Stimulated activated memory B cell treated with anti-CD40 and anti-IgM and Interleukin-4, amounts not matched to agents 10 μg/mL and 1 μg/mL and 100 μg/mL, for 72 hours (primary cell): Measurements from ENCODE around the gene ZNF618.
"Not testable (repeated sequence)": the region's sequence is repeated elsewhere in the genome, so short reads cannot be mapped to it uniquely, and the experiment has no call there.

Source experiments
- ATAC-seq: fragments of 150-1000 bp; cut with Tn5 transposase; 2 replicates; pipeline ENCODE4 v1.10.0; 2021
- H3K27ac Mint-ChIP-seq: one replicate; pipeline ENCODE4 v1.8.0; 2022; ENCODE audit warnings: mild to moderate bottlenecking, mixed read lengths
- H3K27me3 Mint-ChIP-seq: one replicate; pipeline ENCODE4 v1.8.0; 2022; ENCODE audit warnings: mixed read lengths
- H3K36me3 Mint-ChIP-seq: one replicate; pipeline ENCODE4 v1.8.0; 2022; ENCODE audit warnings: mixed read lengths
- H3K4me1 Mint-ChIP-seq: one replicate; pipeline ENCODE4 v1.8.0; 2022; ENCODE audit warnings: mixed read lengths
- H3K4me3 Mint-ChIP-seq: one replicate; pipeline ENCODE4 v1.8.0; 2022; ENCODE audit warnings: mild to moderate bottlenecking, moderate library complexity, mixed read lengths
- H3K9me3 Mint-ChIP-seq: one replicate; pipeline ENCODE4 v1.8.0; 2022; ENCODE audit warnings: mixed read lengths

ZNF618 gene

DNA sequence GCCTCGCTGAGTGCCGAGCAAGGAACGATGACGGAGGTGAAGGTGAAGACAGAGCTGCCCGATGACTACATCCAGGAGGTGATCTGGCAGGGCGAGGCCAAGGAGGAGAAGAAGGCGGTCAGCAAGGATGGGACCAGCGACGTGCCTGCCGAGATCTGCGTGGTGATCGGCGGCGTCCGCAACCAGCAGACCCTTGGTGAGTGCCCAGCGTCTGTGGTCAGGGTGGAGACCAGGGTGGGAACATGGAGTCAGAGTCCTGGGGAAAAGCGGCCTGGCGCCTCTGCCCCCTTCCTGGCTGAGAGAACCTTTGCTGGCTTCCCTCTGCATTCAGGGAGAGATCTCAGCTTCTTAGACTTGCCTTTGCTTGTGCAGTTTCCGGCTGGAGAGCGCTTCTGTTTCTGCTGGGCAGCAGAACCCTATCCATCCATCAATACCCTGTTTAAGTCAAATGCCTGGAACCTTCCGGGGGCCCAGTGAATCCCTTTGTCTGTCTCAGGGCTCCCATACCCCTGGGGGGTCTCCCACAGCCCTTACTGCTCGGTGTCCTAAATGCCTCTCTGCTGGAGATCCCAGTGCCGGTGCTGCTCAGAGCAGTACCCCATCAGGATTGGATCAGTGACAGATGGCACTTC, 112.4 kb downstream of the ZNF618 start:
- peaks cover 6% of the 10 kb centered on the region for H3K36me3 Mint-ChIP-seq
- H3K27ac Mint-ChIP-seq: no peak overlapping the region
- H3K4me1 Mint-ChIP-seq: peaks cover 11% of the 10 kb centered on the region
- no peak for ATAC-seq
- no peaks in the 10 kb centered on the region for H3K9me3 Mint-ChIP-seq
- no peak overlapping the region for H3K4me3 Mint-ChIP-seq
- H3K27me3 Mint-ChIP-seq: no peaks in the 10 kb centered on the region

DNA sequence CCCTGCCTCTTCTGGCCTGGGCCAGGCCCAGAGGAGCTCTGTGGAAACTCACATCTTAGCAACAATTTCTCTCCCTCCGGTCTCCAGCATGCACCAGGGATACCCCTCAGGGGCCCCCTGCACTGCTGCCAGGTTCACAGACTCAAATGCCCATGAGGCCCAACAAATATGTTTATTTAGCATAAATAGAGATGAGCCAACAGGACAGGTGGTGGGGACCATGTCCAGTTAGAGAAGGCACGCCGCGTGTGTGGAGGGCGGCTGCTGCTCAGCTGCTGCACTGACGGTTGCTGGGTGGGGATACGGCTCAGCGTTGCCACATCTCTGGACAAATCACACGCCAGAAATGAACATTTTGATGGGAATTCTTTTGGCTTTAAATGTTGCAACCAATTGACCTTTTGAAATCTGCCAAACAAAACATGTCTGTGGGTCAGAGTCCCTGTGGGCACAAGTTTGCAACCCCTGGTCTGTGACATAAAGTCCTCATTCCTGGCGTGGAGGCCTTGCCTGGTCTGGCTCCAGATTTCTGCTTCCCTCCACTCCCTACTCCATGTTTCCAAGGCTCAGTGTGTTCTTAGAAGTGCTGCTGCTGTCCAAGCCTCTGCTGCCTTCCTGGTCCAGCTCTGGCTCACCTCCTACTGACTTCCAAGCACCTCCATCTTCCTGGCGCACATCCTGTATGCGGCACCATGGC, 113.1 kb downstream of the ZNF618 start:
- no peak for ATAC-seq
- H3K27ac Mint-ChIP-seq: no peak overlapping the region
- H3K4me3 Mint-ChIP-seq: no peak overlapping the region
- peaks cover 6% of the 10 kb centered on the region for H3K36me3 Mint-ChIP-seq
- H3K27me3 Mint-ChIP-seq: no peaks in the 10 kb centered on the region
- peaks cover 18% of the 10 kb centered on the region for H3K4me1 Mint-ChIP-seq
- no peaks in the 10 kb centered on the region for H3K9me3 Mint-ChIP-seq

DNA sequence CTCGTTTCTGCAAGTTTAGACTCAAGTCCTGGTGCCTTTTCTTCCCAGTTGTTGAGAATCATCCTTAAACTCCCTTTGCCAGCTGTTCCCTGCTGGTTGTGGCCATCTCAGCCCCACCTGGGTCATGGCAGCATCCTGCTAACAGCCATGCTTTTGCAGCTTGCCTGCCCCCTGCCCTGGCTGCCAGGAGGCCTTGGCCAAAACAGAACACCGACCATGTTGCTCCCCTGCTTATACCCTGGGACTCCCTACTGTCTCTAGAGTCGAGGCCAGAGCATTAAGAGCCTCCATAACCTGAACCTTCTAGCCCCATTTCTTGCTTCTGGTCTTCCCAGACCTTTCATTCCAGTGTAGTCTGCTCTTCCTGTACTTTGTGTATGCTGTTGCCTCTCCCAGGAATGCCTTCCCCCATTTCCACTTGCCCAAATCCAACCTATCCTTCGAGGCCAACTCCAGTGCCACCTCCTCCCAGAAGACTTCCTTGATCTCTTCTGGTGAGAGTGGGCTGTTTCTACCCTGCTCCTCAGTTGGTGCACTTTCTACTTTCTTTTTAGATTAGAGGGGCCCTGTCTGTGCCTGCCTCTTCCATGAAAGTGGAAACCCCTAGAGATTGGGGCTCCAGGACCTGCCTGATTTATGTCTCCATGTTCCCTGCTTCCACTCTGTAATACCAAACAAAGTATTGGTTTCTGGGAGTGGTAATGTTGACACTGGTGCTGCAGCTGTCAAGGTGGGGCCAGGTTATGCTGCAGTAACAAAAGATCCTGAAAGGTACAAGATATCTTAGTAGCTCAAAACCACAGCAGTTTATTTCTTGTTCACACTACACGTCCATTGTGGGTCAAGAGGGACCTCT, 113.8 kb downstream of the ZNF618 start:
- ATAC-seq: no peak
- Mint-ChIP-seq H3K36me3 (peaks cover 6% of the 10 kb centered on the region), H3K4me3 (no peak overlapping the region), H3K4me1 (peaks cover 18% of the 10 kb centered on the region), H3K9me3 (no peaks in the 10 kb centered on the region), H3K27ac (no peak overlapping the region), H3K27me3 (no peaks in the 10 kb centered on the region)

DNA sequence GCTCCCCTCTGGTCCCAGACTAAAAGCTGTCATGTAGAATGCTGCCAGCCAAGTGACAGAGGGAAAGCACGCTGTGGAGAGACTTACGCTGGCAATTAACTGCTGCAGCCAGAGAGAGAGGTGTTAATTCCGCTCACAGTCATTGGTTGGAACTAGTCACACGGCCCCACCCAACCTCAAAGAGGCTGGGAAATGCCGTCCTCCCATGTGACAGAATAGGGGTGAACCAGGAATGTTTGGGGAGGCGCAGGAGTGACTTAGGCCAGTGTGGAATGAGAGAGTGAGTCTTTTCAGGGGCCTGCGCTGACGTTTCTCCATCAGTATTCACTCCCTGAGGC, 114.4 kb downstream of the ZNF618 start:
- peaks cover 18% of the 10 kb centered on the region for H3K4me1 Mint-ChIP-seq

DNA sequence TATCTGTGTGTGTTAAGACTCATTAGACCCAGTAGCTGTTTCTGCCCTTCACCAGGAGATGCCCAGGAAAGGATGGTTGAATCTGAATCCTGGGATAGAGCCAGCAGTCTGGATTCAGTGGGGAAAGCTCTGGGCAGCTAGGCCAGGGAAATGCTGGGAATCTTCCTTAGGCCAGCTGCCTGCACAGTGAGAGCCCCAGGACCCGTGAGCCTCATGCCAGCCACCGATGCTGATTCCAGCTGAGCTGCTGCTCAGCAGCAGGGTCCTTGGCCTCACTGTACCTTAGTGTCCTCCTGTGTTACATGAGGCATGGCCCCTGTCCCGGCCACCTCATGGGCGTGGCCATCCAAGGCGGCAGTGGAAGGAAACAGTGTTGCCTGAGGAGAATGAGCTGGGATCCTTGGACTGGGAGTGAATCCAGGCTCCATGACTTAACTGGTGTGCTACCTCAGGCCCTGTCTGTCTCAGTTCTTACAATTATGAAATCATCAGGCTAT, 114.9 kb downstream of the ZNF618 start:
- Mint-ChIP-seq H3K27me3 (no peaks in the 10 kb centered on the region), H3K36me3 (peaks cover 6% of the 10 kb centered on the region), H3K4me3 (no peak overlapping the region), H3K4me1 (peaks cover 18% of the 10 kb centered on the region), H3K9me3 (no peaks in the 10 kb centered on the region), H3K27ac (no peak overlapping the region)
- ATAC-seq: no peak

More for the DNA sequence above, 114.4 kb downstream of the ZNF618 start:
- Mint-ChIP-seq H3K4me3 (no peak overlapping the region), H3K36me3 (peaks cover 6% of the 10 kb centered on the region), H3K9me3 (no peaks in the 10 kb centered on the region), H3K27me3 (no peaks in the 10 kb centered on the region), H3K27ac (no peak overlapping the region)
- ATAC-seq: no peak

DNA sequence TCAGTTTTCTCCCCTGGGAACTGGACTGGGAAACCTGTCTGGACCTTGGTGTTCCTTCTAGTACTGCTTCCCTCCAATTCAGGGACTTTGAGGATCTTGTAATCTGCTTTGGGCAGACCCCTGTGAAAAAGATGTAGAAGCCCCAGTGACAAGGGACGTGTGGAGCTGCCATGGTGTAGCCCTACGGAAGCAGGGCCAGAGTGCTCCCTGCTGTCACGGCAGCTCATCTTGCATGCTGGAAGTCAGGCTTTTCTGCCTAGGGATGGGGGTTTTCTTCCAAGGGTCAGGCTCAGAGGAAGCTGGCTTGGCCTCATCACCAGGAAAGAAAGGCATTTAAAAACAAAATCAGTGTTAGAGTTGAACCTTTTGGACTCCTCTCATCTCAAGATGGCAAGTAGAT, 115.6 kb downstream of the ZNF618 start:
- Mint-ChIP-seq H3K27ac (no peak overlapping the region), H3K4me1 (peaks cover 18% of the 10 kb centered on the region), H3K36me3 (peaks cover 6% of the 10 kb centered on the region), H3K4me3 (no peak overlapping the region), H3K27me3 (no peaks in the 10 kb centered on the region), H3K9me3 (no peaks in the 10 kb centered on the region)
- no peak for ATAC-seq

DNA sequence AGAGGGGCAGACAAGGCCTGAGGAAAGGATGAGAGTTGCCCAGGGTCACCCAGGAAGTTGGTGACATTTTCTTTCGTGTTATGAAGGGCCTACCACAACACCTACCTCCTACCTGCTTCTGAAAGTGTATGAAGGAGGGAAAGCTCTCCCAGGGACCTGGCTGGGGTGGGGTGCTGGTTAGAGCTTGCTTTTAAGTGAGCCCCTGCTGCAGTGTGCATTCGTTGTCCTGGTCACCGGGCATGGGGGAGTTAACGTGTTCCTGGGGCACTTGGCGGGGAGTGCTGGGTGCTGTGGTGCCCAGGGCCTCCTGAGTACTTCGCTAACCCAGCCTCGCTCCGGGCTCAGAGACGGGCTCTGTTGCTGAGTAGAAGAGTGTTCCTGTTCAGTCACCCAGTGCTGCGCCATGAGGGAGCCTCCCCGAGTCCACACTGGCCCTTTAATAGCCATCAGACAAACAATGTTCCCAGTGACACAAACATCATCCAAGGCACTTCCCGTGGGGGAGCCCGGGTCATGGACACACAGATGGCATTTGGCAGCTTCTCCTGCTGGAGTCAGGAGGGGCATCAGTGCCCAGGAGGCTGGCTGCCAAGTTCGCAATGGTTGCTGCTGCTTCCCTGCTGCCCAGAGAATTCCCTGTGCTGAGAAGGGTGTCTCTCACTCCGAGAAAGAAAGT, 116.3 kb downstream of the ZNF618 start:
- Mint-ChIP-seq H3K36me3 (peaks cover 6% of the 10 kb centered on the region), H3K9me3 (no peaks in the 10 kb centered on the region), H3K4me3 (no peak overlapping the region), H3K4me1 (peaks cover 18% of the 10 kb centered on the region), H3K27ac (no peak overlapping the region), H3K27me3 (no peaks in the 10 kb centered on the region)
- no peak for ATAC-seq

DNA sequence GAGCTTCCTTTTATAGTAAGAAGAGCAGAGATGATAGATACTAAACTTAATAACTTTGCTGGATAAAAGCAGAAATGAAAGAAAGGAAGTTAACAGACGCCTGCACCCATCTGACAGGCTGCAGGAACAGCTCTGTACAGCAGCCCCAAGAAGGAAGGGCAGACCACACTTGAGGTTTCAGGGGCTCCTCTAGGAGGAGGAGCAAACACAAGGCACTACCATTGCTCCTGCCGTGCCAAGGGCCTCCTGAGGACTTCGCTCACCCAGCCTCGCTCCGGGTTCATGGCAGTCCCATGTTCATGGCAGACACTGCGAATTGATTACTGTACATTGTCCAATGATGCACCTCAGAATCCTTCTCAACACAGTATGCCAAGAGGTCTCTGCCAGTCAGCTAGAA, 116.9 kb downstream of the ZNF618 start:
- Mint-ChIP-seq H3K27me3 (no peaks in the 10 kb centered on the region), H3K36me3 (peaks cover 6% of the 10 kb centered on the region), H3K4me1 (peaks cover 18% of the 10 kb centered on the region), H3K4me3 (no peak overlapping the region), H3K9me3 (no peaks in the 10 kb centered on the region), H3K27ac (no peak overlapping the region)
- ATAC-seq: peak; percentile 32

DNA sequence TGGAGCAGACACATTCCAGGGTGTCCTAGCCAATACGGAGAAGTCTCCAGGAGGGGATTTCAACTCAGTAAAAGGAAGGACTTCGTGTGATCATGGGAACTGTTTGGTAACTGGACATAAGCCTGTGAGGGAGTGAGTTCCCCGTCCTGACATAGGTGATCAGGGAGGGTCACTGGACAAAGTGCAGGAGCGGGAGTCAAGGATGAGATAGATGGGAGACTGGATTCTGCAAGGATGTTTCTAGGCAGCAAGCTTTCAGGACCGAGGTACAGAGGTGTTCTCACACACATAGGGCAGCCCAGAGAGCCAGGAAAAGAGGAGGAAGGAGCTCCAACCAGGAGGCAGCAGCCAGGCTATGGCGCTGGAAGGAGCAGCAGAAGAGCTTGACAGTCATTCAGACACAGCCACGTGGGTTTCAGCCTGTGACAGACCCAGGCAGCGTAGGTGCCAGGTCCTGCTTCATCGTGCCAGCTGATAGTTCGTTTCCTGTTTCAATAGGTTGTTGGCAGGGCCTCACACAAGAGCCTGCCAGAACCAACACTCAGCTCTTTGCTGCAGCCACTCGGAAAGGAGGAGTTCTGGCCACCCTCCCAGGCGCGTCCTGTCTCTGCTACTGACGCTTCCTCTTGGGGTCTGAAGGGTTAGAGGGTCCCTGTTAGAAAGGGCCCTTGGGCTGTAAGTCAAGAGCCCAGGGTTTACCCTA, 117.9 kb downstream of the ZNF618 start:
- no peaks in the 10 kb centered on the region for H3K27me3 Mint-ChIP-seq
- no peaks in the 10 kb centered on the region for H3K9me3 Mint-ChIP-seq
- peaks cover 6% of the 10 kb centered on the region for H3K36me3 Mint-ChIP-seq
- H3K4me1 Mint-ChIP-seq: peaks cover 18% of the 10 kb centered on the region
- no peak overlapping the region for H3K4me3 Mint-ChIP-seq
- ATAC-seq: peak; percentile 57
- H3K27ac Mint-ChIP-seq: no peak overlapping the region

DNA sequence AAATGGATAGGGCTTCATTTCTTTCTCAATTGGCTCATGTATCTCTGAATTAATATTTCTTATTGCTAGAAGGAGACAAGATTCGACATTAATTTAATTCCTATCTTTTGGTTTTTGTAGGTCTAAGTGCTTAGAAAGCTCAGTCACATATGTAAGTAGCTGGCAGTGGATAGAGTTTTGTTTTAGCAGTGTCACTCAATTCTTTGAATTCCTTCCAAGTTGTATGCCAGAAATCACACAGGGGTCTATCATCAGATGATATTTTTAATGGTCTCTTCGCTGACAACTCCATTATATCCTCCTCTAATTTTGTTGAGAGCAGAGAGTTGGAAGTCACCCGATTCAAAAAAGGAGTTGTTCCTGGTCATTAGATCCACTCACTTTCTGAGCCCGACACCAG, 119.3 kb downstream of the ZNF618 start:
- no peaks in the 10 kb centered on the region for H3K27me3 Mint-ChIP-seq
- peaks cover 18% of the 10 kb centered on the region for H3K4me1 Mint-ChIP-seq
- no peak overlapping the region for H3K27ac Mint-ChIP-seq
- ATAC-seq: no peak
- H3K9me3 Mint-ChIP-seq: no peaks in the 10 kb centered on the region
- no peaks in the 10 kb centered on the region for H3K36me3 Mint-ChIP-seq
- H3K4me3 Mint-ChIP-seq: no peak overlapping the region

DNA sequence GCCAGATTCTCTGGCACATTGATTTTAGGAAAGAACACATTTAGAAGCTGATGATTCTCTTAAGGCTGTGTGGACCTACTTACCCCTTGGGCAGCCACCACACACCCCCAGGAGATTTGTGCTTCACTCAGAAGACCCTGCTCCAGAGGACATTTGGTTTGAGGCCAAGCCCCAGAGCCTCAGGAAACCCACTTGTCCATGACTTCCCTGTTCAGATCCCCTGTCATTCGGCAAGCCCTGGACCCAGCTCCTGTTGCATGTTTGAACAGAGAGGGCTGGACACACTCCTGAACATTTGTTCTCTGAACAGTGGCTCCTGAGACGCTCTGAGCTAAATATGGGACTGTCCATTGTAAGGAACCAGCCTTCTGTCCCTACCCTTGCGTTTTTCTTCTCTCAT, 119.9 kb downstream of the ZNF618 start:
- Mint-ChIP-seq H3K27ac (no peak overlapping the region), H3K4me1 (peaks cover 18% of the 10 kb centered on the region), H3K36me3 (no peaks in the 10 kb centered on the region), H3K9me3 (no peaks in the 10 kb centered on the region), H3K4me3 (no peak overlapping the region), H3K27me3 (no peaks in the 10 kb centered on the region)
- ATAC-seq: no peak

DNA sequence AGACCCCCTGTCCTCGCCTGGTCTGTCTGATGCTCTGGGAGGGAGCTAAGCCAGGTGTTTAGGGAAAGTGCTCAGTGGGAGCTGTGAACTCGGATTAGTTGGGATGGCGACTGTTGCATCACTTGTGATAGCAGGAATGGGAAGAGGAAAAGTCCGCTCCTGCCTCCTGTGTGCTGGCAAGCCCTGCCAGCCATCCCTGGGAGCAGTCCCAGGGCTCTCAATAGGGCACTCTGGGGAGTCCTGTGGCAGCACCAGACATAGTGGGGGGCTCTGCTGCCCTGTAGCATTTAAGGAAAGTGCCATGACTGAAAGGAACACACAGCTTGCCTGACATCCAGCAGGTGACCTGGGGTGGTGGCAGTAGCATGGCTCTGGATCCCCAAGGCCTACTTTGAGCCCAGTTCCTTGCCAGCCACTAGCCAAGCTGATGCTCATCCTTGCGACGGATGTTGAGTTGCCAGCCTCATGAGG, 120.5 kb downstream of the ZNF618 start:
- no peak overlapping the region for H3K27ac Mint-ChIP-seq
- no peaks in the 10 kb centered on the region for H3K9me3 Mint-ChIP-seq
- no peak for ATAC-seq
- no peaks in the 10 kb centered on the region for H3K36me3 Mint-ChIP-seq
- peaks cover 18% of the 10 kb centered on the region for H3K4me1 Mint-ChIP-seq
- no peak overlapping the region for H3K4me3 Mint-ChIP-seq
- H3K27me3 Mint-ChIP-seq: no peaks in the 10 kb centered on the region

DNA sequence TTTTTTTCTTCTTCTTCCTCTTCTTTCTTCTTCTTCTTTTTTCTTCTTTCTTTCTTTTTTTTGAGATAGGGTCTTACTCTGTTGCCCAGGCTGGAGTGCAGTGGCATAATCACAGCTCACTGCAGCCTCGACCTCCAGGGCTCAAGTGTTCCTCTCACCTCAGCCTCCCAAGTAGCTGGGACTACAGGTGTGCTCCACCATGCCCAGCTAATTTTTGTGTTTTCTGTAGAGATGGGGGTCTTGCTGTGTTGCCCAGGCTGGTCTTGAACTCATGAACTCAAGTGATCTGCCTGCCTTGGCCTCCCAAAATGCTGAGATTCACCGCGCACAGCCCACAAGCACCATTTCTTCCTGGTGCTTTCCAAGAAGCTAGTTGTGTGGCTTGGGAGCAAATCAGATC, 121.0 kb downstream of the ZNF618 start:
- H3K4me3 Mint-ChIP-seq, H3K27ac Mint-ChIP-seq, H3K36me3 Mint-ChIP-seq, H3K9me3 Mint-ChIP-seq, ATAC-seq, H3K27me3 Mint-ChIP-seq: not testable (repeated sequence)
- peaks cover 18% of the 10 kb centered on the region for H3K4me1 Mint-ChIP-seq

DNA sequence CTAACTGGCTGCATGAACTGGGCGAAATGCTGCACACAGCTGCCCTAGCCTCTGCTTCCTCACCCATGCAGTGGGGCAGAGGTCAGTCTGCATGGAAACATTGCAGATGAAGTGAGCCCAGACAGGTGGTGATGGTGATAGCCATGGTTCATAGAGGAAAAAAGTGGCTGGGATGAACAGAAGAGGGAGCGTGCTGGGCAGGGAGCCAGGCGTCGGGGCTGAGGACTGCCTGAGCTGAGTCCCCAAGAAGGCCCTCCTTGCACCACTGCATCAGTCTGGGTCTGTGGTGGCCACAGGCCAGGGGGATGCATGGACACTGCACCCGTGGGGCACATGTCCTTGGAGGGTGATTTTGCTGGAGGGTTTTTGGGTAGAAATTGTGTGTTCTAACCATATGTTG, 121.5 kb downstream of the ZNF618 start:
- H3K4me1 Mint-ChIP-seq: peaks cover 15% of the 10 kb centered on the region
- H3K4me3 Mint-ChIP-seq: no peak overlapping the region
- H3K36me3 Mint-ChIP-seq: no peaks in the 10 kb centered on the region
- ATAC-seq: no peak
- H3K27ac Mint-ChIP-seq: no peak overlapping the region
- no peaks in the 10 kb centered on the region for H3K27me3 Mint-ChIP-seq
- H3K9me3 Mint-ChIP-seq: no peaks in the 10 kb centered on the region

DNA sequence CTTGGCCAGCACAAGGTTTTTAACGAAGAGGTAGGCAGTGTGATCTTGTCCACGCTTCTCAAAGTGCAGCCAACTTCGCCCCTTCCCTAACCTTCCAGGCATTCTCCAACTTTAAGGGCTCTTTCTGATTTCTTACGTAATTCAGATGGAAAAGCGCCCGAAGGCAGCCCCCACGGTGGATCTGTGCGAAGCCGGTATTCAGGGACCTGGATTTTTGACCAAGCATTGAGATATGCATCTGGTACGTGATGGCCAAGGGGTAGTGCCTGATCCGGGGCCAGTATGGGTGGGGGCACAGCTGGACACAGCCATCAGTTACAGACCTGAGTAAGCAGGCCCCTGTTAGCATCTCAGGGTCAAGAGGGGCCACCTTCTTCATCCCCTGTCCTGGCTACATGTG, 122.0 kb downstream of the ZNF618 start:
- Mint-ChIP-seq H3K4me1 (peaks cover 10% of the 10 kb centered on the region), H3K4me3 (no peak overlapping the region), H3K36me3 (no peaks in the 10 kb centered on the region), H3K27me3 (no peaks in the 10 kb centered on the region), H3K27ac (no peak overlapping the region), H3K9me3 (no peaks in the 10 kb centered on the region)
- no peak for ATAC-seq
